Right lung (tissue), 5 donors: ENCODE results near the gene DNAAF6. TPM values are rescaled to one million over a fixed set of nuclear protein-coding genes. Genes with fewer than 3 reads are reported as not detected.

Experiments
- DNase-seq, 2 donors: peaks; one replicate each; pipeline ENCODE4 v3.0.0-alpha.2; 2013
- polyA plus RNA-seq, 5 donors: library from polyadenylated mRNA; unstranded; fragments of 120-200 nt; gene quantifications; one replicate each; pipeline versions ENCODE4 v1.2.1 to v1.2.3, GENCODE V29; 2013; ENCODE audit warnings: inconsistent platforms in 1 of 5, low replicate concordance in 1 of 5; ENCODE audit not compliant: insufficient read length in 5 of 5, insufficient read depth in 1 of 5

Gene DNAAF6
- polyA plus RNA-seq, 5 donors = 0.42 to 2.1 (median 1.2) TPM

DNA sequence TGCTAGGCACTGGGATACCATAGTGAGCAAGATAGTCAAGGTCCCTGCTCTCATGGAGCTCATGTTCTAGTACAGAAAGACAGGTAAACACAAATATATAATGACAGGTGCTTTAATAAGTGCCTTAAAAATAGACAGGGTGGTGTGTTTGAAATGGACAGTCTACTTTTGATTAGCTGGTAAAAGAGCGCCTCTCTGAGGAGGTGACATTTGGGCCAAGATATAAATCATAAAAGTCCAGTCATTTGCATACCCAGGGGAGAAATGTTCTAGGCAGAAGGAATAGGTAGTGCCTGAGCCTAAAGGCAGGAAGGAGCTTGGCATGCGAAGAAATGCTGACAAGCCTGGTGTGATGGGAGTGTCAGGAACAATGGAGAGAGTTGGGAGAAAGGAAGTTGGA lies 83.6 kb downstream of the DNAAF6 start:
- DNase-seq = no peak

DNA sequence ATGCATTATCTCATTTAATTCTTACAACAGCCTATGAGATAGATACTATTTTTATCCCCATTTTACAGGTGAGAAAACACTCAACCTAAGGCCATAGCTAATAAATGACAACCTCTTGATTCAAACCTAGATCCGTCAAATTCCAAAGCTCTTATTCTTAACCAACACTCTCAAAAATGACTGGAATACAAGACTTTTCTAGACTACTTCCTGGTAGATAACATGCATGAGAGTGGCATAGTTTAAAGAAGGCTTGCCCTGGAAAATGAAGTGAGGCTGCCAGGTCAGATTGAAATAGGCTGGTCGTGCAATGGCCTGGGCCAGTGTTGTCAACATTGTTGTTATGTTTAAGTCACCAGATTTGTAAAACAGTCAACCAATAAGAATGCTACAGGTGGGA lies 86.6 kb downstream of the DNAAF6 start:
- no peak for DNase-seq

Other genes starting within 250 kb of the DNAAF6 start
- 10 to 100 TPM; 29.3 to 43.7 (median 38.3) TPM for gene MORC4, start 206.4 kb upstream of the DNAAF6 start, polyA plus RNA-seq
- gene RBM41, start 87.8 kb upstream of the DNAAF6 start, polyA plus RNA-seq = 10 to 100 TPM; 12.3 to 31.8 (median 26.1) TPM
- 1 to 10 TPM; 3.1 to 8.9 (median 7.3) TPM for gene NUP62CL, start 178 bp upstream of the DNAAF6 start, polyA plus RNA-seq
- 1 to 10 TPM; 7.0 to 8.5 (median 7.3) TPM for gene FRMPD3, start 243.0 kb downstream of the DNAAF6 start, polyA plus RNA-seq